SHP77 (cell line): ENCODE measurements around the gene CDH13.

Experiments used
- DNase-seq, 2 experiments: peaks; one replicate each; lab custom pipeline; 2025; lab: John Stamatoyannopoulos, UW

The CDH13 gene

GRCh38 chr16:83806731-83807130, 1180.0 kb downstream of the CDH13 start:
- no peak for DNase-seq

GRCh38 chr16:83807327-83807709, 1180.5 kb downstream of the CDH13 start:
- DNase-seq = no peak

GRCh38 chr16:83807710-83808572, 1181.2 kb downstream of the CDH13 start, which contains the start of gene HSBP1:
HSBP1 (plus strand) TSS chr16:83807978; CDS start chr16:83808077, 99 bp downstream.
- DNase-seq = peak; percentile 90 to 94

GRCh38 chr16:83808573-83809014, 1181.8 kb downstream of the CDH13 start:
- no peak for DNase-seq

- no peak for DNase-seq
Measured at GRCh38 chr16:83809092-83809491, 1182.3 kb downstream of the CDH13 start.

- DNase-seq = no peak
Measured at GRCh38 chr16:83810901-83811300, 1184.1 kb downstream of the CDH13 start.

- peak; percentile 96 to 97 for DNase-seq
Measured at GRCh38 chr16:83813823-83814658, 1187.3 kb downstream of the CDH13 start.

GRCh38 chr16:83814659-83814985, 1187.9 kb downstream of the CDH13 start:
- peak in 1 of 2 experiments; percentile 58 for DNase-seq

- no peak for DNase-seq
Measured at GRCh38 chr16:83817022-83817421, 1190.3 kb downstream of the CDH13 start.

GRCh38 chr16:83818276-83818675, 1191.5 kb downstream of the CDH13 start:
- DNase-seq = no peak

- DNase-seq = no peak
Measured at GRCh38 chr16:83819361-83819760, 1192.6 kb downstream of the CDH13 start.

GRCh38 chr16:83826146-83826913, 1199.6 kb downstream of the CDH13 start:
- peak; percentile 56 to 66 for DNase-seq

- no peak for DNase-seq
Measured at GRCh38 chr16:83830091-83830768, 1203.5 kb downstream of the CDH13 start.

GRCh38 chr16:83830769-83831455, 1204.1 kb downstream of the CDH13 start:
- DNase-seq = no peak

- no peak for DNase-seq
Measured at GRCh38 chr16:83831456-83831987, 1204.8 kb downstream of the CDH13 start.

- DNase-seq = no peak
Measured at GRCh38 chr16:83833921-83834320, 1207.2 kb downstream of the CDH13 start.

GRCh38 chr16:83835586-83836566, 1209.1 kb downstream of the CDH13 start:
- no peak for DNase-seq

GRCh38 chr16:83837566-83837965, 1210.8 kb downstream of the CDH13 start:
- no peak for DNase-seq

GRCh38 chr16:83838151-83838550, 1211.4 kb downstream of the CDH13 start:
- no peak for DNase-seq
